B cell (primary cell): ENCODE data around the gene GABRG3.

Source experiments
- EZH2 ChIP-seq: IDR thresholded peaks from 2 replicates; pipeline ENCODE4 v1.6.1; 2012; ENCODE audit warnings: borderline replicate concordance, low read depth, mild to moderate bottlenecking, moderate library complexity, low read length; ENCODE audit not compliant: insufficient read depth, poor library complexity, severe bottlenecking
- TF ChIP-seq, protein P1 (sequence below): fragments of 200-600 bp; IDR thresholded peaks from one replicate; pipeline ENCODE4 v1.8.0; 2022; ENCODE audit warnings: antibody characterized with exemption, mild to moderate bottlenecking

DNA sequence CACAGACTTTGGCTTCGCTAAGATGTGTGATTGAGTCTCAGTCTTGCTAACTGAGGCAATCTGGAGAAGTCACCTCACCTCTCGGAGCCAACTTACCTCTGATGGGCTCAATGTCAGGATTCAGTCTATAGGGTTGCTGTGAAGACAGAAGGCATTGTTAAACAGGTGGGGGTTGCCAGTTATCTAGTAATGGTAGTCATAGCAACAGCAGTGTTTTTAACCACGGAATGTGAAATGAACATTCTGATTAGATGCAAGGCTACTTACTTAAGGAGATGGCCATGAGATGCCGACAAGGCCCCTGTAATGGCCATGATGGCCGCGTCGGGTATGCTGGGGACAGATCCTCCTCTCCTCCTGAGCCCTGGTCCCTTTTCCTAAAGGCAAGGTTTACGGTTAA, 243.1 kb downstream of the GABRG3 start:
- TF ChIP-seq, protein P1, sequence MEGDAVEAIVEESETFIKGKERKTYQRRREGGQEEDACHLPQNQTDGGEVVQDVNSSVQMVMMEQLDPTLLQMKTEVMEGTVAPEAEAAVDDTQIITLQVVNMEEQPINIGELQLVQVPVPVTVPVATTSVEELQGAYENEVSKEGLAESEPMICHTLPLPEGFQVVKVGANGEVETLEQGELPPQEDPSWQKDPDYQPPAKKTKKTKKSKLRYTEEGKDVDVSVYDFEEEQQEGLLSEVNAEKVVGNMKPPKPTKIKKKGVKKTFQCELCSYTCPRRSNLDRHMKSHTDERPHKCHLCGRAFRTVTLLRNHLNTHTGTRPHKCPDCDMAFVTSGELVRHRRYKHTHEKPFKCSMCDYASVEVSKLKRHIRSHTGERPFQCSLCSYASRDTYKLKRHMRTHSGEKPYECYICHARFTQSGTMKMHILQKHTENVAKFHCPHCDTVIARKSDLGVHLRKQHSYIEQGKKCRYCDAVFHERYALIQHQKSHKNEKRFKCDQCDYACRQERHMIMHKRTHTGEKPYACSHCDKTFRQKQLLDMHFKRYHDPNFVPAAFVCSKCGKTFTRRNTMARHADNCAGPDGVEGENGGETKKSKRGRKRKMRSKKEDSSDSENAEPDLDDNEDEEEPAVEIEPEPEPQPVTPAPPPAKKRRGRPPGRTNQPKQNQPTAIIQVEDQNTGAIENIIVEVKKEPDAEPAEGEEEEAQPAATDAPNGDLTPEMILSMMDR: no peak
- TF ChIP-seq EZH2: no peak
